Esophagus muscularis mucosa (tissue), 4 donors: Measurements from ENCODE around the gene GPC5. TPM values are rescaled to one million over a fixed set of nuclear protein-coding genes. Genes with fewer than 3 reads are reported as not detected.

ENCODE experiments used
- DNase-seq: peaks from one replicate; pipeline ENCODE4 v3.0.0-alpha.2; 2017; ENCODE audit errors: extremely low spot score
- H3K27ac ChIP-seq, 4 donors: fragments of 200-600 bp; sonication (generic); replicated peaks in 1 of 4; 1 replicate in 3 of 4; 2 replicates in 1 of 4; pipeline ENCODE4 v1.5.1; 2016 to 2019; ENCODE audit warnings: mild to moderate bottlenecking in 1 of 4
- H3K27me3 ChIP-seq, 4 donors: fragments of 200-600 bp; sonication (generic); one replicate each; pipeline versions ENCODE4 v1.5.1 to v1.6.0; 2016 to 2019
- H3K36me3 ChIP-seq, 4 donors: fragments of 200-600 bp; sonication (generic); one replicate each; pipeline ENCODE4 v1.5.1; 2016 to 2019
- H3K4me1 ChIP-seq, 4 donors: fragments of 200-600 bp; sonication (generic); one replicate each; pipeline ENCODE4 v1.5.1; 2016 to 2019
- H3K4me3 ChIP-seq, 4 donors: fragments of 200-600 bp; sonication (generic); 1 replicate in 2 of 4; 2 replicates in 2 of 4; pipeline ENCODE4 v1.5.1; 2016 to 2019; ENCODE audit warnings: mild to moderate bottlenecking in 4 of 4, moderate library complexity in 1 of 4
- H3K9me3 ChIP-seq, 4 donors: fragments of 200-600 bp; sonication (generic); 1 replicate in 3 of 4; 2 replicates in 1 of 4; pipeline ENCODE4 v1.5.1; 2016 to 2019
- CTCF ChIP-seq, 3 experiments: fragments of 200-600 bp in 2 of 3; fragments of 450-650 bp in 1 of 3; sonication (generic) in 2 of 3; IDR thresholded peaks; one replicate each; pipeline ENCODE4 v1.5.1; 2017 to 2019; ENCODE audit warnings: antibody characterized with exemption in 3 of 3, mild to moderate bottlenecking in 2 of 3, moderate library complexity in 1 of 3
- EP300 ChIP-seq: sonication (generic); formaldehyde crosslinking; IDR thresholded peaks from one replicate; pipeline ENCODE4 v1.6.1; 2017; ENCODE audit warnings: antibody characterized with exemption
- POLR2A ChIP-seq: fragments of 450-650 bp; IDR thresholded peaks from one replicate; pipeline ENCODE4 v1.6.1; 2017; ENCODE audit warnings: antibody characterized with exemption, moderate library complexity, mild to moderate bottlenecking, low read depth
- POLR2AphosphoS5 ChIP-seq, 2 donors: sonication (generic); formaldehyde crosslinking; IDR thresholded peaks; one replicate each; pipeline ENCODE4 v1.6.1; 2017; ENCODE audit warnings: antibody characterized with exemption in 2 of 2
- WGBS: methylation state at CpG from one replicate; pipeline ENCODE4 v1.1.5; 2018; 5-methylcytosine and 5-hydroxymethylcytosine counted together
- intact Hi-C: fragments of 100-400 bp; cut with DNase I; formaldehyde crosslinking; loops from one replicate; pipeline ENCODE4 v1.15.1; 2023
- total RNA-seq, 4 donors: library from RNA; depleted of rRNA; stranded (reverse); fragments of >200 nt; gene quantifications; one replicate each; pipeline versions ENCODE4 v1.1.0 to v1.2.1, GENCODE V29; 2016

The GPC5 gene
- total RNA-seq, 4 donors from 2014 or later, result 0.13 to 0.42 (median 0.33) TPM; not detected in 1

GRCh38 chr13:91531646-91532045 is 133.2 kb downstream of the GPC5 start:
- no peak for TF ChIP-seq POLR2AphosphoS5 (IDR thresholded peaks at IDR 0.05)
- TF ChIP-seq CTCF (IDR thresholded peaks at IDR 0.05), result no peak
- TF ChIP-seq POLR2A, result no peak
- no peak for TF ChIP-seq EP300
- DNase-seq, result no peak
- Histone ChIP-seq H3K27ac (no peak overlapping the region), H3K9me3 (no peaks in the 10 kb centered on the region), H3K27me3 (no peaks in the 10 kb centered on the region), H3K4me1 (no peaks in the 10 kb centered on the region), H3K36me3 (no peaks in the 10 kb centered on the region), H3K4me3 (no peak overlapping the region)
- 54% methylated on average over 2 of the region's 2 CpGs for WGBS
- intact Hi-C loops, result no loop called here

- Histone ChIP-seq H3K27ac (no peak overlapping the region), H3K4me1 (no peaks in the 10 kb centered on the region), H3K27me3 (no peaks in the 10 kb centered on the region), H3K9me3 (no peaks in the 10 kb centered on the region), H3K36me3 (no peaks in the 10 kb centered on the region), H3K4me3 (no peak overlapping the region)
- TF ChIP-seq POLR2AphosphoS5 (IDR thresholded peaks at IDR 0.05) (no peak), CTCF (IDR thresholded peaks at IDR 0.05) (no peak), POLR2A (no peak), EP300 (no peak)
- DNase-seq, result no peak
- intact Hi-C loops, result no loop called here
- 79% methylated on average over 2 of the region's 2 CpGs for WGBS
Observed at GRCh38 chr13:91533354-91533753, 134.9 kb downstream of the GPC5 start.

GRCh38 chr13:91534996-91535395 is 136.6 kb downstream of the GPC5 start:
- Histone ChIP-seq H3K4me3 (no peak overlapping the region), H3K9me3 (no peaks in the 10 kb centered on the region), H3K4me1 (no peaks in the 10 kb centered on the region), H3K36me3 (no peaks in the 10 kb centered on the region), H3K27ac (no peak overlapping the region), H3K27me3 (no peaks in the 10 kb centered on the region)
- intact Hi-C loops, result no loop called here
- DNase-seq, result no peak
- no peak for TF ChIP-seq EP300
- TF ChIP-seq CTCF (IDR thresholded peaks at IDR 0.05), result no peak
- no peak for TF ChIP-seq POLR2A
- TF ChIP-seq POLR2AphosphoS5 (IDR thresholded peaks at IDR 0.05), result no peak
- WGBS, result 91% methylated on average over 2 of the region's 2 CpGs

- Histone ChIP-seq H3K9me3 (no peaks in the 10 kb centered on the region), H3K27ac (no peak overlapping the region), H3K4me1 (no peaks in the 10 kb centered on the region), H3K4me3 (no peak overlapping the region), H3K36me3 (no peaks in the 10 kb centered on the region), H3K27me3 (no peaks in the 10 kb centered on the region)
- no peak for DNase-seq
- no peak for TF ChIP-seq EP300
- 84% methylated on average over 2 of the region's 2 CpGs for WGBS
- intact Hi-C loops, result no loop called here
Observed at GRCh38 chr13:91537376-91537775, 139.0 kb downstream of the GPC5 start.

- H3K27me3 ChIP-seq, result no peaks in the 10 kb centered on the region
- intact Hi-C loops, result no loop called here
- H3K27ac ChIP-seq, result no peak overlapping the region
- H3K4me1 ChIP-seq, result no peaks in the 10 kb centered on the region
- H3K9me3 ChIP-seq, result no peaks in the 10 kb centered on the region
- no peak for DNase-seq
- no peaks in the 10 kb centered on the region for H3K36me3 ChIP-seq
- no peak for TF ChIP-seq CTCF (IDR thresholded peaks at IDR 0.05)
- no peak for TF ChIP-seq POLR2A
- TF ChIP-seq POLR2AphosphoS5 (IDR thresholded peaks at IDR 0.05), result no peak
- no peak for TF ChIP-seq EP300
- 73% methylated on average over 3 of the region's 3 CpGs for WGBS
- H3K4me3 ChIP-seq, result no peak overlapping the region
Observed at GRCh38 chr13:91539286-91540157, 141.1 kb downstream of the GPC5 start.
